Measurements from ENCODE around the gene LAMA2.

LAMA2 gene

DNA sequence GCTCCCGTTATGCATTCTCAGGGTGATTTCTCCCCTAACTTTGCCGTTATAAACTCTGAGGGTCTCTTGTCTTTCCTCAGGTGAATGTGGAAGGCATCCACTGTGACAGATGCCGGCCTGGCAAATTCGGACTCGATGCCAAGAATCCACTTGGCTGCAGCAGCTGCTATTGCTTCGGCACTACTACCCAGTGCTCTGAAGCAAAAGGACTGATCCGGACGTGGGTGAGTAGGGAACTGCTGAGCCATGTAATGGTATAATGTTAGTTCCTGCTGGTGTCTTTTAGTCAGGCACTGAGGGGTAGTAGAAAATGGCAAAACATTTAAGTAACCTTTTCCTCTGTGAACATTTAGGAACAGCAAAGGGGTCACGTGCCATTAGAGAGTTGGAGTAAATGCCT lies 431.6 kb downstream of the LAMA2 start:
- DNase-seq (ENCODE audit: low read depth in 2 of 2) = no peak

DNA sequence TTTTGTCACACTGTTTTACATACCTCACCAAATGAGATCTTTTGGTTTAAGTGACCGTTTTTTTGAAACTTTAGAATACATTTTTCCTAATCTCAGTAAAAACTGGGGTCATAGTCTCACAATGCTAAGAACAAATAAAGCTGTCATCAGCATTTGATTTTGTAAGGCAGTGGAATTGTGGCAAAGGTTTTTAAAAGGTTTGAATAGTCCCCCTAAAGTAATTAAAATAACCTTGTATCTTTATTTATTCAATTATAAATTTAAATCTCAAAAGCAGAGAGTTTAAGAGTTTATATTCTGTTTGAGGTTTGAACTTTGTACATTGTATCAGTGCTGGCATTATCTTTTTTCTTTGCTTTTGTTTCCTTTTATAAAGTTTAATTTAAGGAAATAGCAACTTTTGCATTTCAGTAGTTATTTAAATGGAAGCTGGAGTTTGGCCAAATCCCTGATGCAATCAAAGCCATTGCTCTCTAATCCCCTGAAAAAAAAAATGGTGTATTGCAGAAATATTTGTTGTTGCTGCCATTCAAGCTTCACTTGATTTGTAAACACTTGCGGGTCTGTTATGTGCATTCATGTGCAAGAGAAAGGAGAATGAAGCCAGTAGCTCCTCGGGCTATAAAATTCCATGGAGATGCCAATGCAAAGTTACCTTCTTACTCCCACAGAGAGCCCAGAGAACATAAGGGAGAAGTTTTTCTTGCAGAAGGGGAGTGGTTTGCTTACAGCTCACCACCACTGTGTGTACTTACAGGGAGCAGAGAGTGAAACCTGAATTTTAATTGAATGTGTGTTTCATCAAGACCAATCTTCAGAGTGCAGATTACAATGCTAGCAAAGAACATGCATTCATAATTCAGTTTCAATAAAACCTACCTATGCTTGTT lies 435.2 kb downstream of the LAMA2 start:
- no peak for DNase-seq (ENCODE audit: low read depth in 2 of 2)

DNA sequence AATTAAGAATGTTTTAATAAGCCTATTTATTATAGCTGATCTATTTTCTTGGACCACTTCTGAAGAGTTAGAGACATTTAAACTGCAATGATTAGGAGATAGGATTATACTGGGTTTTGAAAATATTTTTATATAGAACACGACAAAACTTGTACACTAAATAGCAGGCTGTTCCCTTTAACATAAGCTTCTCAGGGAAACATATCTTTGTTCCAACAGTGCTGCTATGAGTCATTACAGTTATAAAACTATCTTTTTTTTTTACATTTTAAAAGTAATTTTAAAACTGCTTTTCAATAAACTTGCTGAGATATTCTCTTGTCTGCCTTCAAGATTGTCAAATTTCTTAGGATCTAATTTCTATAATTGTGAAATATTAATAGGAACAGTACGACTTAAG lies 438.0 kb downstream of the LAMA2 start:
- DNase-seq (ENCODE audit: low read depth in 2 of 2) = no peak

DNA sequence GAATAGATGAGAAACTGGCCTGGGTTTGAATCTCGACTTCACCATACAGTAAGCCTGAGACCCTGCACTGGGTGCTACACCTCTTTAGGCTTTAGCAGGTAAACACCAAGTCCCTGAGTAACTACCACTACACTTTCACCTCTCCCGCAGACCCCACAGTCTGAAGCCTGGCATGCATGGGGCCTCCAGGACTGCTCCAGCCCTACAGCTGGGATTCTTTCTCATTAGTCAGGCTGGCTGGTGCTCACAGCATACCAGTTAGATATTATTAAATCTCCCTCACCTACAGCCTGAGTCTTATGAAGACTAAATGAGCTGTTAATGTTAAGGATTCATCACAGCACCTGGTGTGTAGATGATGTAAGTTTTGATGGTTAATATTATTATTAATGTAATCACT lies 438.4 kb downstream of the LAMA2 start:
- DNase-seq (ENCODE audit: low read depth in 2 of 2) = no peak

DNA sequence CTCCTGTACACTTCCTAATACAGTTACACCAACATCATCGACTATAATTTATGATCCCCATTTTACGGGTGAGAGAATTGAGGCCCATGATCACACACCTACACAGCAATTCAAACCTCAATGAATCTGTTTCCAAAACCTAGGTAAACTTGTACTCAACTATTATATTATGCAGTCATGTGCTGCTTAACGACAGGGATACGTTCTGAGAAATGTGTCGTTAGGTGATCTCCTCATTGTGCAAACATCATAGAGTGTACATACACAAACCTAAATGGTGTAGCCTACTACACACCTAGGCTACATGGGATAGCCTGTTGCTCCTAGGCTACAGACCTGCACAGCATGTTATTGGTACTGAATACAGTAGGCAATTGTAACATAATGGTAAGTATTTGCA lies 441.4 kb downstream of the LAMA2 start:
- no peak for DNase-seq (ENCODE audit: low read depth in 2 of 2)

DNA sequence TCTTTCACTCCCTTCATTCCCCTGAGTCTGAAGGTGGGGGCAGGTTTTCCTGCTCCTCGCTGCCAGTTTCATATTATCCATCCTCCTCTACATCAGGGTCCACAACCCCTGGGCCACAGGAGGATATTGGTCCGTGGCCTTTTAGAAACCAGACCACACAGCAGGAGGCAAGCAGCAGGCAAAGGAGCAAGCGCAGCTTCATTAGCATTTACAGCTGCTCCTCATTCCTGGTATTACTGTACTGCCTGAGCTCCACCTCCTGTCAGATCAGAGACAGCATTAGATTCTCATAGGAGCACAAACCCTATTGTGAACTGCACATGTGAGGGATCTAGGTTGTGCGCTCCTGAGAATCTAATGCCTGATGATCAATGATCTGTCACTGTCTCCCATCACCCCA lies 446.7 kb downstream of the LAMA2 start:
- DNase-seq (ENCODE audit: low read depth in 2 of 2) = no peak

DNA sequence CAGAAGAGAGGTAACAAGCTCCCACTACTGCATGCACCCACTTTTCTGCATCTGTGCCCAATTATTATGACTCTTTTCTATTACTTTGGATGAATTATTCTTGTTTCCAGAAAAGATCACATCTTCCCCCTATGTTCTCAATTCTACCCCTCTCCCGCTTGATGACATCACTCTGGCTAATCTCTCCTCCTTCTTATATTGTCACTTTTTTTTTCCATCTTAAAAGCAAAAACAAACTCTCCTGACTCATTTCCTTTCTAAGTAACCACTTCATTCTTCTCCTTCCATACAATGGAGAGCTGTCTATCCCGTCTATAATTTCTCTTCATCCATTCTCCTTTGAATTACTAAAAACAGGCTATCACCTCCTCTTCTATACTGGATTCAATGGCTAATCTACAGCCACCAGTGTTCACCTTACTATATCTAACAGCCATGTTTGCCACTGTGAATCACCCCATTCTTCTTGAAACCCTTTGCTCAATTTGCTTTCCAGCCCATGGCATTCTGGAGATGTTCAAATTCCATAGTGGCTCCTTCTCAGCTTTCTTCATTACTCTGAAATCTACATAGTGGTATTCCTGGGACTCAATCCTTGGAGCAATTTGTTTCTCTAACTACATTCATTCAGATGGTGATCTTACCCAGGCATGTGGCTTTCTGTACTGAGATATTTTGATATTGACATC lies 448.7 kb downstream of the LAMA2 start:
- no peak for DNase-seq (ENCODE audit: low read depth in 2 of 2)

DNA sequence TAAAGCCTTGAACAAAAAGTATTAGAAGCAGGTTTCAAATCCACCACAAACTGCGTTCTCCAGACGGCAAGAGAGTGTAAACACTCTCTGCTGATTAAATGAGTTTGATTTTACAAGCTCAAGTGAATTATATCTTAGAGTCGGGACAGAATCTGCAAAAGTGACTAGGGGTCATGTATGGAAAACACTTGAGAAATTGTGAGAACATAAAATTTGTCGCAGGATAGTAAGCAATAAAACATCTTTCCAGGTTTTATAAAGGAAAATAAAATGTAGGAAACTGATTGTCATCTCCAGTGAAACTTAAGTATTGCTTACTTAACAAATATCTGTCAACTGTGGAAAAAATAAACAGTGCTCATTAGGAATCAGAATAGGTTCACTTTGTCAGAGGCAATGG lies 452.9 kb downstream of the LAMA2 start:
- DNase-seq (ENCODE audit: low read depth in 2 of 2) = no peak

DNA sequence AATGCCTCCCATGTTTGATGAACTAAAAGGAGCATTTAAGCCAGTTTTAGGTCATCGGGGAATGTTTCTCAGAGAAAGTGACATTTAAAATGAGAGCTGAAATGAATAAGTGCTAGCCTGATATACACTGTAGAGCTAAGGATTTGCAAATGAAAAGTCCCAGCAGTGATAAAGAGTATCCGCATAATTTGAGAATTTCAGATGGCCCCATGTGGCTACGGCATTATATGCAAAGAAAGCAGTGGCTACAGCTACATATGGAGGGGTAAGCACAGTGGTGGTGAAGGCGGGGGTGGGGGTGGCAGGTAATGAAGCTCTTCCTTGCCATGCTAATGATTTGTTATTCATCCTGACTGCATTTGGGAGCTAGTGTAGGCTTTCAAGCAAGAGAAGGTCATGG lies 455.7 kb downstream of the LAMA2 start:
- DNase-seq (ENCODE audit: low read depth in 2 of 2) = no peak

DNA sequence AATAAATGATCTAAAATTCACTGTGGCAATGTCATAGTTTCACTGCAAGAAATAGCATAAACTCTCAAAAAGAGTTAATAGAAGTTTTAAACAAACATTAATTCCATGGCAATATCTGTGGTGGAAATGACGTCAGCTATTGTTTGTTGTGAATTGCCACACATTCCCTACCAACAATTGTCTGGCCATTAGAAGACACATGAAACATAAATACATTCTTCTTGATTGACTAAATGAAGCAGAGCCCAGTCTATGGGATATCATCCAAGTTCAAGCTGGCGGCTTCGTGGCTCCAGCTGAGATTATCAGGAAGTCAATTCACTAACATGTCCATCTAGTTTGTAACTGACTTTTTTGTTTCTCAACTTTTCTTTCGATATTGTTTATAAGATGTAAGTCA lies 458.0 kb downstream of the LAMA2 start:
- no peak for DNase-seq (ENCODE audit: low read depth in 2 of 2)

DNA sequence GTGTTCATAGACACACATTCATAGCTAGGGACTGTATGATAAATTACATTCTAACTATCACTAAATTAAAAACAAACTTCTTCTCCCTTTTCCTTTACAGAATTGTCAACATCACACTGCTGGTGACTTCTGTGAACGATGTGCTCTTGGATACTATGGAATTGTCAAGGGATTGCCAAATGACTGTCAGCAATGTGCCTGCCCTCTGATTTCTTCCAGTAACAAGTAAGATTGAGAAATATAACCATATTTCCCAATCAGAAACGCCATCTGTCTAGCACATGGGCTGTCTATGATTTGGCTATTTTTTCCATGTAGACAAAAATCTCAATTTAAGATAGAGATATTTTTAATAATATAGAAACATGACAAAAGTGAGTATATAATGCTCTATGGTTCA lies 459.3 kb downstream of the LAMA2 start:
- DNase-seq (ENCODE audit: low read depth in 2 of 2) = no peak

DNA sequence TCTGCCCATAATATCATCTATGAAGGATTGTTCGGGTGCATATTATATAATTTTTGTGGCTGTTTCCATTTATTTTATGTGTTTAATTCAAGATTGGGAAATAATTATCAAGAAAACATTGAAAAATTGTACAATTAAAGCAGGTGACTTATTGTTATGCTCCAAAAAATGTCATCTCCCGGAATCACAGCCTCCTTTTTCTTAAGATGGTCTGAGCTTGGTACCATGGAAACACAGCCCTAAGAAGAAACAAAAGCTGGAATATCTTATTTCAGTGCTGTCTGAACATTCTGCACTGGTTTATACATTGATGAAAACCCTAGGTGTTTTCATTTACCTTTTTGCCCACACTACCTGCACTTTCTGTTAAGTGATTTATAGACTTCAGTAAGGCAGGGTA lies 459.9 kb downstream of the LAMA2 start:
- no peak for DNase-seq (ENCODE audit: low read depth in 2 of 2)

DNA sequence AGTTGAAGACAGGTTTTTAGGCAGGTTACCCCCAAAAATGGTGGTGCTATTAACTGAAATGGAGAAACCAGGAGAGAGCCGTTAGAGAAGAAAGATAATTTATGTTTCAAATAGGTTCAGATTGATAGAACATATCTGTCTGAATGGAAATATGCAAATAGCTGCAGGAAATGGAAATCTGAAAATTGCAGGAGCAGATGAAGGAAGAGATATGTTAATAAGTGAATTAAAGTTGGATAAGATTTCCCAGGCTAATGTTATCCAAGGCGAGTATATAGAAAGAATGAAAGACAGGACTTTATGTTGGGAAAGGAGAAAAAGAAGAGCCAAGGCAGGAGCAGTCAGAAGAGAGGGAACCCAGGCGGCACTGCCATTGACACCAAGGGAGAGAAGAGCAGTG lies 461.4 kb downstream of the LAMA2 start:
- no peak for DNase-seq (ENCODE audit: low read depth in 2 of 2)

DNA sequence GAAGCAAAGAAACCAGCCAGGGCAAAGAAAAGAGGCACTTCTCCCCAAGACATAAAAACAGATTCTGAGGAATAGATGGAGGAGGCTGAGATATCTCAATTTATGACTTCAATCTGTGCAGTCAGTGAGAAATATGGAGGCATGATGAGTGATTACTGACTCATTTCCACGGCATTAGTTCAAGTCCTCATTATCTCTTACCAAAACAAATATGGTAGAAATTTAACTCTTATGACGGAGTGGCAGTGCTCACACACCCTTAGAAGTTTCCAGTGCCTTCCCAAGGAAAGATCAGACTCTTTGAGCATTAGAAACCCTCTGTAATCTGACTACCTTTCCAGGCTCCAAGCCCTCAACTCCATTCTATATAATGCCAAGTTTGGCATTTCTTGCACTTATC lies 463.0 kb downstream of the LAMA2 start:
- DNase-seq (ENCODE audit: low read depth in 2 of 2) = no peak

DNA sequence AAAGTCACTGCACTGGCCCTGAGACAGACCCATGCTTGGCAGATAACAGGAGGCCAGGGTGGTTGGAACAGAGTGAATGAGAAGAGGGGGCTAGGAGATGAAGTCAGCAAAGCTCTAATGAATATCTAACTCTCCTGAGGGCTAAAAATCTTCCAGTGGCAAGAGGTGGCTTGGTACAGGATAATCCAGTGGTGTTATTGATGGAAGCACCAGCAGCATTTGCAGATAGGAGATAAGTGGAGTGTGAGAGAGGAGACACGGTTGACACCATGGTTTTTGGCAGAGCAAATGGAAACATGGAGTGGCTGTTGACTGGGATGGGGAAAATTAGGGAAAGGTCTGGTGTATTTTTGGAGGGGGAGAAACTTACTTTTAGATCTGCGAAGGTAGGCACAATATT lies 464.0 kb downstream of the LAMA2 start:
- no peak for DNase-seq (ENCODE audit: low read depth in 2 of 2)

DNA sequence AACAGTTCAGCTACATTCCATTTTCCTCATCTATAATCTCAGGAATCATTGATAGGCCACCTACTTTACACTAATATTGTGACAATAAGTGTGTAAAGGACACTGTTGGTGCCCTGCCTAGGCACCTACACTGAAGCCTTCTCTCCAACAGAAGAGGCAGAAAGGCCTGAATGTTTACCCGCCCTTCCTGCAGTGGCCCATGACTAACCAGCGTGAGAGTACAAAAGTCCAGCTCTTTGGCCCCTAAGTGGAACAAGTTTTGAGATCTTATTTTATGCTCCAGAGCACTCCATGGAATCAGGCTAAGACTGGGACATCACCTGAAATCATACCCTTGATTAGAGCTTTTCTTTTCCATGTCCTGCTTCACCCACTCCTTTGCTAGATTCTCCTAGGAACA lies 467.3 kb downstream of the LAMA2 start:
- no peak for DNase-seq (ENCODE audit: low read depth in 2 of 2)

DNA sequence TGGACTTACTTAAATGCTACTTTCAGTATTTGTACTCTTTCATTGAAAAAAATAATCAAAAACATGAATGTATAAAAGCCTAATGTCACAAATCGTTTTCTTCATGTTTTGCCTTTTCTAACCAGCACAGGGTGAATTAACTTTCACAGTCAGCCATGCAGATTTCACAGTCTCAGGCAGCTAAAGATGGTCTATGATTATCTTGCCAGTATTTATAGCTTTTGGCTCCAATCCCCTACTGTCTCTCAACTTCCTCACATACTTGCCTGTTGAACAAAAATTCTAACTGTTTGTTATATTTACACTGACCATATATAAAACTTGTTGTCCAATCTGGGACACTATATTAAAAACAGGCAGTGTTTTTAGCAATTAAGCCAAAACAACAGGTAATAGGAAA lies 468.9 kb downstream of the LAMA2 start:
- DNase-seq (ENCODE audit: low read depth in 2 of 2) = no peak

DNA sequence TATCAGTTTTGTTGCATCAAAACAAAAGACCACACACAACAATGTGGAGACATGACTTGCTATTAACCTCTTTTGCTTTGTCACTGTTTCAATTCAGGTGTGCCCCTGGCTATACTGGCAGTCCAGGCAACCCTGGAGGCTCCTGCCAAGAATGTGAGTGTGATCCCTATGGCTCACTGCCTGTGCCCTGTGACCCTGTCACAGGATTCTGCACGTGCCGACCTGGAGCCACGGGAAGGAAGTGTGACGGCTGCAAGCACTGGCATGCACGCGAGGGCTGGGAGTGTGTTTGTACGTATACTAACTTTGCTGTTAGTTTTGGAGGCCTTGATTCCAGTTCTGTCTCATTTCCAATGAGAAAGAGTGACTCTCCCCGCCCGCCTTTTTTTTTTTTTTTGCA lies 470.1 kb downstream of the LAMA2 start:
- no peak for DNase-seq (ENCODE audit: low read depth in 2 of 2)

DNA sequence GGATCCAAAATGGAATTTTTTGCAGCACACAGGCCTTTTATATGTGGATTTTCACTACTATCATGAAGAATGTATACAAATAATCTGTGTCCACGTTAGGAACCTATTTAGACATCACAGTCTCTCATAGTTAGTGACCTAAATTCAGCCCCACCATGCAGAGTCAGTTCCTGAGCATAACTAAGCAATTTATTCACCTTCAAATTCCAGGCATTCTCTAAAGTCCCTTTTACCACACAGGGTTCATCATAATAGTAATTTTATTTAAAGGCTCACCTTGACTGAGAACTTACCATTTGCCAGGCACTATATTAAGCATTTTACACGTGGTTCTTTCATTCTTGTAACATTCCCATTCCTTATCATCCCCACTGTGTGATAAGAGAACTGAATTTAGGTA lies 473.2 kb downstream of the LAMA2 start:
- DNase-seq (ENCODE audit: low read depth in 2 of 2) = no peak

DNA sequence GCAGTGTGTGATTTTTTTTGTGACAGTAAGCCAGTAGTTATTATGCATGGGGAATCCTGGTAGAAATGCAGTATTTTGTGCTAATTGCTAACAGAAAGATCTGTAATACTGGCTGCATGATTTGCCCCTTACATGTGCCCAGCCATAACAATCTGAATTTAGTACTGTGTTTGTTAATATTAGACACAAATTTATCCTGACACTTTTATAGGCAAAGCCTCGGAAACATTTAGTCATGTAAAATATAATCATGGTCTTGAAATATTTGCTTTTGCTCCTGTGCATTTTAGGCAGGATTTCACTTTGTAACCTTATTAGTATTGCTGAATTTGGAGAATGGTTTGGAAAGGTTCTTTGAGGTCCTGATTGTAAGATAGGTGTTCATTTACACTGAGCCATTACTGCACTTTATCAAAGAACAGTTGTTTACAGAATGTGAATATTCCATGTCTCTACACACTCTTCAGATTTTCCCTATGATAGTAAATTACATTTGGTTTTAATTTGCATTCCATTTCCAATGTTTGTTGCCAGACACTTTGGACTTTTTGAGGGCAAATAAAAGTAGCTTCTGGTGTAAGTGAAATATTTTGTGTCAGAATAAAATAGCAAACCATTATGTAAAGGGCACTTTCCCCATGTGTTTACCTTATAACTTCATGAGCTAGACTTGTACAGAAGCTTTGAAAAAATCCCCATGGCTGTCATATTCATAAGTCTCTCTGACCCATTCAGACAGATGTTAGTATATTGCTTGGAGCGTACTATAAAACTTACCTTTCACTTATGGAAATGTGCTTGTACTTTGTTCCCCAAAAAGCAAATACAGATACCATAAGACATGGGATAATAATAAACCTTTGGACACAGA lies 477.1 kb downstream of the LAMA2 start:
- no peak for DNase-seq (ENCODE audit: low read depth in 2 of 2)

DNA sequence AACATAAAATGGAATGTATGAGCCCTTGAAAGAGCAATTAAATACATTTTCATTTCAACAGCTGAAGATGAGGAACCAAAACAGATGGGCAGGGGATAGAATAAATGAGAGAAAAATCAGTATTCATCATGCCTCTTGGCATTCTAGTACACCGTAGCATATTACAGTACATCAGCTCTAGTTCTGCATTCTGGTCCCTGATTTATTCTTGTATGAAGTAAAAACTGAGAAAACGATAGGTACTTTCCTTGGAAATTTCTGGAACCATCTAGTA lies 477.7 kb downstream of the LAMA2 start:
- no peak for DNase-seq (ENCODE audit: low read depth in 2 of 2)

DNA sequence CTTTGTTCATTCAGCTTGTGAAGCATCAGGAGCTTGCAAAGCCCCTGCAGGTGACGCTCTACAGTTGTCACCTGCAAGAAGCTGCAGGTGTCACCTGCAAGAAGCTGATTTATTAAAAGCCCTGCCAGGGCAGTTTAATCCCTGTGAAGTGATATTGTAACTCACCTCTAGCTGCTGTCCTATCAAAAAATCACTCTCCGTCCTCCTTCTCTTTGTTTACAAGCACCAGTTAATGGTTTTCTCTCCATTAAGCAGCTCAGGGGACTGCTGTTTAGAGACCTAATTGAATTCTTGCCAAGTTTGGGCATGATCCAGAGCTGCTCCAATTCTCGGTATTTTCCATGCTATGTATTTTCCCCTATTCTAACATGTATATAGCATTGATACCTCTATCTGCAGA lies 481.1 kb downstream of the LAMA2 start:
- DNase-seq (ENCODE audit: low read depth in 2 of 2) = no peak

DNA sequence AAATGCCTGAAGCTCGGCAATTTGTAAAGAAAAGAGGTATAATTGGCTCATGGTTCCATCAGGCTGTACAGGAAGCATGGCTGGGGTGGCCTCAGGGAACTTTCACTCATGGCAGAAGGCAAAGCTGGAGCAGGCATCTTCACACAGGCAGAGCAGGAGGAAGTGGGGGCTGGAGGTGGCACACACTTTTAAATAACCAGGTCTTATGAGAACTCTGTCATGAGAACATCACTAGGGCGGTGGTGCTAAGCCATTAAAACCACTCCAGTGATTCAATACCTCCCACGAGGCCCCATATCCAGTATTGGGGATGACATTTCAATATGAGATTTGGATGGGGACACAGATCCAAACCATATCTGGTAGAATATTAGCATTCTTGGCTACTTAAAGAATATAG lies 481.8 kb downstream of the LAMA2 start:
- no peak for DNase-seq (ENCODE audit: low read depth in 2 of 2)

Measured in stimulated activated CD4-positive, alpha-beta T cell treated with anti-CD3 and anti-CD28 coated beads, Interleukin-12 subunit alpha, Interleukin-12 subunit beta, amount 100 ng/mL, for 24 hours (primary cell).